GM18870 (cell line): ENCODE measurements around the gene ZNF281.
"Not testable (repeated sequence)": the region's sequence is repeated elsewhere in the genome, so short reads cannot be mapped to it uniquely, and the experiment has no call there.

Experiments used
- ATAC-seq: cut with Tn5 transposase; IDR thresholded peaks from one replicate; pipeline ENCODE4 v1.9.1; 2021; ENCODE audit warnings: moderate library complexity; ENCODE audit not compliant: unreplicated experiment

The ZNF281 gene

GRCh38 chr1:200365897-200366426 lies 43.9 kb downstream of the ZNF281 start:
- no peak for ATAC-seq

- no peak for ATAC-seq
Observed at GRCh38 chr1:200364831-200365230, 45.0 kb downstream of the ZNF281 start.

GRCh38 chr1:200364091-200364759 lies 45.6 kb downstream of the ZNF281 start:
- ATAC-seq: no peak

- ATAC-seq: no peak
Observed at GRCh38 chr1:200363264-200363933, 46.4 kb downstream of the ZNF281 start.

- no peak for ATAC-seq
Observed at GRCh38 chr1:200362421-200362820, 47.4 kb downstream of the ZNF281 start.

- no peak for ATAC-seq
Observed at GRCh38 chr1:200359610-200360163, 50.1 kb downstream of the ZNF281 start.

GRCh38 chr1:200357925-200358324 lies 51.9 kb downstream of the ZNF281 start:
- ATAC-seq: not testable (repeated sequence)

- no peak for ATAC-seq
Observed at GRCh38 chr1:200355801-200356200, 54.0 kb downstream of the ZNF281 start.
